ENCODE measurements around the gene PHF20. TPM values are rescaled to one million over a fixed set of nuclear protein-coding genes. Genes with fewer than 3 reads are reported as not detected.
"Not testable (repeated sequence)": the region's sequence is repeated elsewhere in the genome, so short reads cannot be mapped to it uniquely, and the experiment has no call there.

Gene PHF20
- polyA plus RNA-seq, 6 donors from 2014 or later = 150 to 257 (median 154) TPM

DNA sequence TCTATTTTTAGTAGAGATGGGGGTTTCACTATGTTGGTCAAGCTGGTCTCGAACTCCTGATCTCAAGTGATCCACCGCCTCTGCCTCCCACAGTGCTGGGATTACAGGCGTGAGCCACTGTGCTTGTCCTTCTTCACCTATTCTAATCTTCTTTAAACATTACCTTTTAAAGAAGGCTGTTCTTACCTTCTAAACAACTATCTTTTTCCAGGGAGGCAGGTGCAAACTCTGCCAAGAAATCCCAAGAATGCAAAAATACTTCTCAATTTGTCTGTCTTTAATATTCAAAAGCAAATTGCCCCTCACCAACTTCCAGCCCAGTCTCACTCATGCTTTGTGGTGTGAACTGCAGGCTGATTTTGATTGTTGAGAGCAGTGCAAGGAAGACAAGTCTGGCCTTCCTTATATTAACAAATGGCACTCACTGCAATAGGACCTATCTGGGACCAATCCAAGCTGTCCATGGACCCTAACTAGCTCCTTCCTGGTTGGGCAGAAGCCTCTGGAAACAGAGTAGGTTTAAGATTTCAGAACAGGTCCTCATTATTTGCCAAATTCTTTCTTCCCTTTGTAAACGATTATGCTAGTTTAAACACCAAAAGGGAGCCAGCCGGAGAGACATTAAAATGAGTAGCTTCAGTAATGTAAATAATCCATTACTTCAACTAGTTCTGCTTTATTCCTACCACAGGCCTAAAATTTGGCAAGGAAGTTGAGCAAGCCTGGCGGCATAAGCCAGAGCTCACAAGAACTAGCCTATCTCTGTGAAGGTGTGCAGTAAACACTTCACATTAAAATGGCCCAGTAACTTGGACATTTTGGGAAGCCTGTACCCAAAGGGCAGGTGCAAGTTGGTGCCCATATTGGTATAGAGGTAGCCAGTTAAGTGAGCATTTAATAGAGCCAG lies 180.9 kb downstream of the PHF20 start:
- ATAC-seq (ENCODE audit: low read depth in 2 of 2) (no peak), DNase-seq (peak; percentile 12)
- Mint-ChIP-seq H3K36me3 (no peaks in the 10 kb centered on the region), H3K27ac (peak overlapping the region; percentile 98 to 100 (median 99)), H3K27me3 (no peaks in the 10 kb centered on the region), H3K4me1 (peaks cover 8 to 17% (median 11%) of the 10 kb centered on the region in 3 donors), H3K4me3 (peak overlapping the region; percentile 95 to 100 (median 99)), H3K9me3 (no peaks in the 10 kb centered on the region)

DNA sequence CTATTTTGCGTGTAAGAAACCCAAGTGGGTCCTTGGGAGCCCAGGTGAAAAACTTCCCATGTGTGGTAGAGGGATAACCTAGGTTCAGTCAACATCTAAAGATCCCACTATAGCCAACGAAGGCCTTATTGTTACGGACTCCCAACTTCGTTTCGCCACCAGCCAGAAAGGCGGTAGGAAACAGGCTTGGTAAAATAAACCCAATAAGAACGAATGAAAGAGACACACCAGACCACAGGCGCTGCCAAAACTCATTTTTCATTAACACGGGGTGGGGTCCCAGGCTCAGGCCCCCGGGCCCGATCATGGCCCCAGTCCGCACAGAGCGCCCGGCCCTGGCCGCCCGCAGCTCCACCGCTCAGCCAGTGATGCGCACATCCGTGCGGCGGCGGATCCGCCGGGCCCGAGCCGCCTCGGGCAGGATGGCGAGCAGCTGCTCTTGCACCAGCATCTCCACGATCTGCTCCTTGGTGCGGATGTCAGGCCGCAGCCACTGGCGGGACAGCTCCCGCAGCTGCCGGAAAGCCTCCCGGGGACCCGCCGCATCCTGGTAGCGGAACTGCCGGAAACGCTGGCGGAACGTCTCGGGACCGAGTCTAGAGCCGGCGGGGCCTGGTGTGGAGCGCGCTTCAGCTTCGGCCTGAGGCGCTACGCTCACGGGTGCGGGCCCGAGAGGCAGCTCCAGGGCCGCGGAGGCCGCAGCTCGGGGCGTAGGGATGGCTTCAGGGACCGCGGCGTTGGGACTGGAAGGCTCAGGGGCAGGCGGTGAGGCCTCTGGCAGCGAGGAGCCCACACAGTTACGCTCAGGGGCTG lies 181.8 kb downstream of the PHF20 start:
- Mint-ChIP-seq H3K27ac (peak overlapping the region; percentile 98 to 100 (median 99)), H3K36me3 (peaks cover 0 to 1% of the 10 kb centered on the region in 2 donors), H3K4me3 (peak overlapping the region; percentile 95 to 100 (median 99)), H3K27me3 (no peaks in the 10 kb centered on the region), H3K4me1 (peaks cover 8 to 17% (median 11%) of the 10 kb centered on the region in 3 donors), H3K9me3 (no peaks in the 10 kb centered on the region)
- DNase-seq (no peak), ATAC-seq (ENCODE audit: low read depth in 2 of 2) (peak; percentile 29 to 32)

DNA sequence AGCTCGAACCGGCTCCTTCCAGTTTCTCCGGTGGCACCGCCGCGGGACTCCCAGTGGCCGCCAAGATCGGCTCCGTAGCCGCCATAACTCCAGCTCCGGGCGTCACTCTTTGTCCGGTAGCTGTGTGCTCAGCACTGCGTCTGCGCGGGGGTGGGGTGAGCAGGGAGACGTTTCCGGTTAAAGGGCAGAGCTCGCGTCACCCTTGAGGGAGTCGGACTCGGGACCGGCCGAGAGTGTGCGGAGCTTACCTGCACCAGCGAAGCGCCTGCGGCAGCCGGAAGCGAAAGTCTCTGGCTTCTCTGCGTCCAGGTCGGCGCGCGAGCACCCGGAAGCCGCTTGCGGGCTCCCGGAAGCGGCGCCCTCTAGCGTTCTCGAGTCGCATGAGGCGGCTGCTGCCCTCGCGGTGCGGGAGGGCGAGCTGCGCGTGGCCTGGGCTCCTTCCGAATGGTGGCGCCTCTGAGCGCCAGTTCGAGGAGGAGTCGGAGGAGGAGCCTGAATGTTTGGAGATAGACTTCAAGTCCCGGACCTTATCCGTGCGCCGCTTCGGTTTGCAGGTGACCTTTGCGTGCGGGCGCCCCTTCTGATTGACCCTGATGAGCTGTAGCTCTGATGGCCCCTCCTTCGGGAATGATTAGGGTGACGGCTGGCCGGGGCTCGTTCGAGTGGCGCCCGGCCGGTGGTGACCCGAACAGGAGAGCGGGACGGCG lies 182.5 kb downstream of the PHF20 start, which contains the start of gene SCAND1:
TSS of gene SCAND1 (minus strand) at position 303 of the 707 bp plus-strand sequence. CDS start at position 85, 218 bp downstream.
- H3K4me3 Mint-ChIP-seq = peak within 1 kb of the TSS; percentile 95 to 100 (median 99)
- peak; percentile 96 for DNase-seq
- peaks cover 5 to 9% of the 10 kb centered on the region in 2 donors for H3K36me3 Mint-ChIP-seq
- peak; percentile 85 for ATAC-seq (ENCODE audit: low read depth in 2 of 2)
- H3K27me3 Mint-ChIP-seq = no peaks in the 10 kb centered on the region
- H3K4me1 Mint-ChIP-seq = peaks cover 8 to 17% (median 11%) of the 10 kb centered on the region in 3 donors
- peaks cover 0 to 5% (median 3%) of the 10 kb centered on the region in 7 donors for H3K9me3 Mint-ChIP-seq
- H3K27ac Mint-ChIP-seq = peak within 1 kb of the TSS; percentile 98 to 100 (median 99)

GRCh38 chr20:35954907-35955251 lies 183.1 kb downstream of the PHF20 start:
- peaks cover 7 to 10% of the 10 kb centered on the region in 2 donors for H3K36me3 Mint-ChIP-seq
- peaks cover 8 to 17% (median 11%) of the 10 kb centered on the region in 3 donors for H3K4me1 Mint-ChIP-seq
- peak in 1 of 2 donors; percentile 5 for ATAC-seq (ENCODE audit: low read depth in 2 of 2)
- no peaks in the 10 kb centered on the region for H3K27me3 Mint-ChIP-seq
- peak overlapping the region; percentile 95 to 100 (median 99) for H3K4me3 Mint-ChIP-seq
- peak overlapping the region; percentile 98 to 100 (median 99) for H3K27ac Mint-ChIP-seq
- no peak for DNase-seq
- peaks cover 0 to 8% (median 4%) of the 10 kb centered on the region in 7 donors for H3K9me3 Mint-ChIP-seq

- peaks cover 7 to 10% of the 10 kb centered on the region in 2 donors for H3K36me3 Mint-ChIP-seq
- peaks cover 8 to 17% (median 11%) of the 10 kb centered on the region in 3 donors for H3K4me1 Mint-ChIP-seq
- ATAC-seq (ENCODE audit: low read depth in 2 of 2) (no peak), DNase-seq (no peak)
- H3K9me3 Mint-ChIP-seq = peaks cover 0 to 8% (median 4%) of the 10 kb centered on the region in 7 donors
- H3K27me3 Mint-ChIP-seq = peaks cover 0 to 7% (median 0%) of the 10 kb centered on the region in 3 donors
- no peak overlapping the region for H3K27ac Mint-ChIP-seq
- peak overlapping the region in 4 of 8 donors; percentile 25 to 95 (median 63) for H3K4me3 Mint-ChIP-seq
These were observed 184.8 kb downstream of the PHF20 start for GRCh38 chr20:35956616-35957015.

- not testable (repeated sequence) for ATAC-seq (ENCODE audit: low read depth in 2 of 2); H3K9me3 Mint-ChIP-seq; DNase-seq; H3K4me1 Mint-ChIP-seq; H3K27me3 Mint-ChIP-seq; H3K27ac Mint-ChIP-seq; H3K36me3 Mint-ChIP-seq
- peak overlapping the region in 1 of 8 donors; percentile 67 for H3K4me3 Mint-ChIP-seq
These were observed 187.5 kb downstream of the PHF20 start for GRCh38 chr20:35959291-35959690.

DNA sequence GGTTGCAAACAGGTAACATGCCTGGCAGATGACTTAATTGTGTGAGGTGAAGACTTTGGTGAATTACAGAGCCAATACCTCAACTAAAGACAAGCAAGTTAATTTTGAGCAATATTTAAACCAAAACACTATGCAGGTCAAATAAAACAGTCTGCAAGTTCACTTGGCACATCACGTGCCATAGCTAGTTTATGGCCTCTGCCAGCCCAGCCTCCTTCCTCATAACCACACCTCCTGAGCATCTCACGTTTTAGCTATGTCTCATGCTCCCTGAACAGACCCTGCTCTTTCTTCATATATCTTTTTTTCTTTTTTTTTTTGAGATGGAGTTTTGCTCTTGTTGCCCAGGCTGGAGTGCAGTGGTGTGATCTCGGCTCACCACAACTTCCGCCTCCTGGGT lies 192.1 kb downstream of the PHF20 start:
- DNase-seq (no peak), ATAC-seq (ENCODE audit: low read depth in 2 of 2) (no peak)
- H3K4me3 Mint-ChIP-seq = no peak overlapping the region
- peaks cover 0 to 18% (median 0%) of the 10 kb centered on the region in 3 donors for H3K27me3 Mint-ChIP-seq
- H3K36me3 Mint-ChIP-seq = peaks cover 5 to 7% of the 10 kb centered on the region in 2 donors
- no peaks in the 10 kb centered on the region for H3K4me1 Mint-ChIP-seq
- peaks cover 0 to 8% (median 4%) of the 10 kb centered on the region in 7 donors for H3K9me3 Mint-ChIP-seq
- peak overlapping the region in 1 of 6 donors; percentile 27 for H3K27ac Mint-ChIP-seq

DNA sequence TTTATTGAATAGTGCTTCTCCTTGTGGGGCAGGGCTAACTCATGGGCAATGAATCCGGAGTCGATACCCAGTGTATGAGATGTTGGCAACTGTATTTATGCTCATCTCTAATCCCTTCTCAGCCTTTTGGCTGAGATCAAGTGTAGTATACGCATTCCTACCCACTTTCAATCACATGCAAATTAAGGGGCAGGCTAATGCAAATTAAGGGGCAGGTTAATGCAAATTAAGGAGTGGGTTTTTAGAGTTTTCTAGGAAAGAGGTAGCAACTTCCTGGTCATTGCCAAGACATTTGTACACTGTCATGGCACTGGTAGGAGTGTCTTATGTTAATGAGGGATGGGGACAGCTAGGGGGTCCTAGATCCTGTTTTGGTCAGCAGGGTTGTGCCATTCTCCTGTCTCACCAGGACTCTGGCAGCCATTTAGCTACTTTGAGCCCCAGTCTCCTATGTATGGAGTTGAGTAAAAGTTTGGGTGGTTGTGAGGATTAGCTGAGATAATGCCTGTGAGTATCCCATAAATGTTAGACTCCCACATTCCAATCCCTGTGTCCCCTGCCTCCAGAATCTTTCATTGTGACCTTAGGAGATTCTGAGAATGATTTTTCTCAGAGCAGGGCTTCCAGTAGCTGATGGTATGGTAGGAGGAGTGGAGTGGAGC lies 196.3 kb downstream of the PHF20 start, which contains the start of gene CNBD2:
TSS of gene CNBD2 (plus strand) at position 612 of the 662 bp plus-strand sequence. CDS start 173 bp downstream, outside the sequence.
- Mint-ChIP-seq H3K9me3 (no peaks in the 10 kb centered on the region), H3K27ac (peak within 1 kb of the TSS in 1 of 6 donors; percentile 38), H3K4me1 (no peaks in the 10 kb centered on the region), H3K36me3 (no peaks in the 10 kb centered on the region), H3K4me3 (no peak within 1 kb of the TSS), H3K27me3 (peaks cover 0 to 16% (median 0%) of the 10 kb centered on the region in 3 donors)
- DNase-seq (no peak), ATAC-seq (ENCODE audit: low read depth in 2 of 2) (no peak)

- Mint-ChIP-seq H3K27me3 (peaks cover 0 to 16% (median 0%) of the 10 kb centered on the region in 3 donors), H3K9me3 (no peaks in the 10 kb centered on the region), H3K4me3 (no peak overlapping the region), H3K36me3 (no peaks in the 10 kb centered on the region), H3K4me1 (no peaks in the 10 kb centered on the region), H3K27ac (no peak overlapping the region)
- no peak for ATAC-seq (ENCODE audit: low read depth in 2 of 2)
- DNase-seq = no peak
These were observed 197.1 kb downstream of the PHF20 start for GRCh38 chr20:35968930-35969329.

GRCh38 chr20:35971981-35972380 lies 200.2 kb downstream of the PHF20 start:
- H3K4me1 Mint-ChIP-seq = no peaks in the 10 kb centered on the region
- H3K9me3 Mint-ChIP-seq = no peaks in the 10 kb centered on the region
- no peak for ATAC-seq (ENCODE audit: low read depth in 2 of 2)
- no peak overlapping the region for H3K4me3 Mint-ChIP-seq
- peaks cover 0 to 22% (median 10%) of the 10 kb centered on the region in 3 donors for H3K27me3 Mint-ChIP-seq
- no peak for DNase-seq
- H3K36me3 Mint-ChIP-seq = no peaks in the 10 kb centered on the region
- no peak overlapping the region for H3K27ac Mint-ChIP-seq

DNA sequence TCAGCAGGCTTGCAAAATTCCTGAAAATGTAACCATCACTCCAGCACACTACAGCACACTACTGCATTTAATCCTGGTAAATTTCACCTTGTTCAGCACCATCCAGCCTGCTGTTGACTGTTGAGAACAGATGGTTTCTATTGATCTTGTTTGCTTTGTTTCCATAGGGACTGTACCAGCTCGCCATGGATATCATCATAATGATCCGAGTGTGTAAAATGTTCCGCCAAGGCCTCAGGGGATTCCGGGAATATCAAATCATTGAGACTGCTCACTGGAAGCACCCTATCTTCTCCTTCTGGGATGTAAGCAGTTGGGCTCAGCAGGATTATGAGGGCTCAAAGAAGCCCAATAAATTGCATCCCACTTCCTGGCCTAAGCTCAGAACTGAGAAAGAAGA lies 200.6 kb downstream of the PHF20 start:
- no peaks in the 10 kb centered on the region for H3K9me3 Mint-ChIP-seq
- DNase-seq (no peak), ATAC-seq (ENCODE audit: low read depth in 2 of 2) (no peak)
- peaks cover 0 to 22% (median 10%) of the 10 kb centered on the region in 3 donors for H3K27me3 Mint-ChIP-seq
- no peaks in the 10 kb centered on the region for H3K36me3 Mint-ChIP-seq
- H3K4me1 Mint-ChIP-seq = no peaks in the 10 kb centered on the region
- H3K4me3 Mint-ChIP-seq = no peak overlapping the region
- H3K27ac Mint-ChIP-seq = no peak overlapping the region

DNA sequence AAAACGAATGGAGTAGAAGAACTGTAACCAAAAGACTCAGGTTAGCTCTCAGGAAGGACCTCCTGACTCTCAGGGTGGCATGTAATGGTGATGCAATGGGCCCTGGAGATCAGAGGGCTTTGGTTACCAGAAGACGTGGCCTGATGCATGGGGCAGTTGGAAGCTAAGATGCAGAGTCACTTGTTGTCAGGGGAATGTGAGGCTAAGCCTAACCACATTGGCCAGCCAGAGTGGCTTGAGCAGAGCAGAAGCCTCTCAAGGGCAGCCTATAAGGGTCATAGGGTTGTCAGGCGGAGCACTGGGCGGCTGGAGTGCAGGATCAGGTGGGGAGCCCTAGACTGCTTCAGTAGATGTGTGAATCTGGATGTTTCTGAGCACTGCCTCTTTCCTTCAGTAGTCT lies 202.4 kb downstream of the PHF20 start:
- Mint-ChIP-seq H3K27ac (no peak overlapping the region), H3K4me1 (peaks cover 0 to 2% (median 0%) of the 10 kb centered on the region in 3 donors), H3K9me3 (no peaks in the 10 kb centered on the region), H3K36me3 (no peaks in the 10 kb centered on the region), H3K27me3 (peaks cover 5 to 13% (median 10%) of the 10 kb centered on the region in 3 donors), H3K4me3 (no peak overlapping the region)
- ATAC-seq (ENCODE audit: low read depth in 2 of 2) (no peak), DNase-seq (no peak)
